Measurements from ENCODE around the gene TAMALIN.
A peak's percentile ranks its signal among the peaks of the same experiment; 100 is the strongest.

Gene TAMALIN

DNA sequence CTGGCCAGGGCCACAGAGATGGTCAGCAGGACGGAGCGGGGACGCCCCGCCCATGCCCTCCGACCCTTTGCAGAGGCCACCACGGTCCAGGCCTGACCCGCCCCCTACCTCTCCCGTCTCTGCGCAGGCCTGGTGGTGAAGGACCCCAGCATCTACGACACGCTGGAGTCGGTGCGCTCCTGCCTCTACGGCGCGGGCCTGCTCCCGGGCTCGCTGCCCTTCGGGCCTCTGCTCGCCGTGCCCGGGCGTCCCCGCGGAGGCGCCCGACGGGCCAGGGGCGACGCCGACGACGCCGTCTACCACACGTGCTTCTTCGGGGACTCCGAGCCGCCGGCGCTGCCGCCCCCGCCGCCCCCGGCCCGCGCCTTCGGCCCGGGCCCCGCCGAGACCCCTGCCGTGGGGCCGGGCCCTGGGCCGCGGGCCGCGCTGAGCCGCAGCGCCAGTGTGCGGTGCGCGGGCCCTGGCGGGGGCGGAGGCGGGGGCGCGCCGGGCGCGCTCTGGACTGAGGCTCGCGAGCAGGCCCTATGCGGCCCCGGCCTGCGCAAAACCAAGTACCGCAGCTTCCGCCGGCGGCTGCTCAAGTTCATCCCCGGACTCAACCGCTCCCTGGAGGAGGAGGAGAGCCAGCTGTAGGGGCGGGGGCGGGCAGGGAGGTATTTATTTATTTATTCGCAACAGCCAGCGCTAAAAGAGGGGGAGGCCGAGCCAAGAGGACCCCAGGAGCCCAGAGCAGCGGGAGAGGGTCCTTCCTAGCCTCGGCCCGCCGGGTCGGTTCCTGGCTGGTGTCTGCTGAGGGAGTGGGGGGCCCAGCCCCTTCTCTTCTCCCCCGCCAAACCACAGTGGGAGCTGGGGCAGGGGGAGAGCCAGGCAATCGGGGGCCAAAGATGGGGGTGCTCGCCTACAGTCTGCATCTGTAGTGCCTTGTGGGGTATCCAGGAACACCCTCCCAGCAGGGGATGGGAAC is 8.1 kb downstream of the TAMALIN start:
- no peak for DNase-seq

DNA sequence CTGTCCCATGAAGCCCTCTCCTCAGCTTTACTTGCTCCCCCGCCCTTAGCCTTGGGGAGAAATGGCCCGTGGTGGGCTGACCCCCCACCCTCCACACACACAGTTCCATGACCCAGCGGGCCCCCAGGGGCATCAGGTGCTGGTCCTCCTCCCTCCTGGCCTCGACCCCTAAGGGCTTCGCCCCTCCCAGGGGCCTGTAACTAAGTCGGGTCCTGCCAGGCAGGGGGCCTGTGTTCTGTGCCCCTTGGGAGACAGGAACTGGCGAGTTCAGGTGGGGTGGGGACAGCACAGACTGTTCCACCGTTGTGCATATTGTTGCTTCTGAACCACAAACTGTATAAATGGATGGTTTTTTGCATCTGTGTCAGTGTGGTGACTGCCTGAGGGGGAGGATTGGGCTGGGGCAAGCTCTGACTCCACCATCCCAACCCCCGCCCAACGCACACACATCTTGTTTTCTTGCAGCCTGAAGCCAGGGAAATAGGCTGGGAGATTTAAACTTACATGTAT is 8.8 kb downstream of the TAMALIN start:
- no peak for DNase-seq

DNA sequence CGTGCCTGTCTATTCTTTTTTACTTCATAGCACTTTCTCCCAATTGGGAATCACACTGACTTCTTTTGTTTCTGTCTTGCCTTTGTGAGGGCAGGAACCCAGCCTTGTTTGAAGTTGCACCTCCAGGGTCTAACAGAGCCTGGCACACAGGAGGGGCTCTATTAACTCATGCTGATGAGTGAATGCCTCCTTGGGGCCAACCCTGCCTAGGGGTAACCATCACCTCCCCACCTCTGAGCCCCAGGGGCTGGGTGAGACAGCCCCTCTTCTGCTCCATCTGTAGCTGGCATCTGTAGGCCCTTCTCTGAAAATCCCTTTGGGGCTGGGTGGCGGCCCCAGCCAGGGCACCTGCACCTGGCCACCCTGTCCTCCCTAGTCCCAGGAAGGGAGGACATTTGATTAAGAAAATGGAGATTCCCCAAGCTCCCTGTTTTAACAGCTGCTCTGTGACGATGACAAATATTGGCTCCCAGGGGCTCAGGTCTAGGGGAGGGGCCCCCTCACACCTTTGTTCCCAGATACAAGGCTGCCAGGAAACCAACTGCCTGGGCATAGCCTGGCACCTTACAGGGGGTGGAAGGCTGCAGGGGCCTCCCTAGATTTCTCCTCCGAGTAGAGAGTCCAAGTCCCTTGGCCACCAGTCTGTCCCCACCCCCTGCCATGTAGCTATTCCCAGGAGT is 11.8 kb downstream of the TAMALIN start:
- DNase-seq: no peak

DNA sequence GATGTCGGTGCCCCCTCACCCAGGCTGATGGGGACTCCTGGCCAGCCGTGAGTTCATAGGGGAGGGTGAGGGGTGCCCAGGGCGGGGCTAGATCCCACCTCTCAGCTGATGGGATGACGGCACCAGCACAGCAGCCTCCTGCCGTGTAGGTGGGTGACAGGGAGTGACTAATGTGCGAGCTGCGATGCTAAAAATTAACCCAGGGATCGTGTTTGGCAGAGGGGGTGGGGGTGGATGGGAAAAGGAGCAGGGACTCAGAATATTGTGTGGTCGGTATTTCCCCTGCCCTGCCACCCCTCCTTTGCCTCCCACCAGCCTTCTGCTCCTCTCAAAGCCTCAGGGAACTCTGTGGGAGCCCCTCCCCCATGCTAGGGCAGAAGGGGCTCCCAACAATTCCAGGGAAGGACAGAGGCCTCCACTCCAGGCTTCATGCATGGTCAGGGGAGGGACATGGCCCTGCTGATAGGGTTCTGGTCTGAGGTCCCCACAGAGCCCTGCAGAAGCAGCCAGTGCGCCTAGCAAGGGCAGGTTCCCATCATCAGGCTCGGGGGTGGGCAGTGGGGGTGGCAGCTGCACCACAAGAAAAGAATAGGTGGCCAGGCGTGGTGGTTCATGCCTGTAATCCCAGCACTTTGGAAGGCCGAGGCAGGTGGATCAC is 12.5 kb downstream of the TAMALIN start:
- DNase-seq: no peak

DNA sequence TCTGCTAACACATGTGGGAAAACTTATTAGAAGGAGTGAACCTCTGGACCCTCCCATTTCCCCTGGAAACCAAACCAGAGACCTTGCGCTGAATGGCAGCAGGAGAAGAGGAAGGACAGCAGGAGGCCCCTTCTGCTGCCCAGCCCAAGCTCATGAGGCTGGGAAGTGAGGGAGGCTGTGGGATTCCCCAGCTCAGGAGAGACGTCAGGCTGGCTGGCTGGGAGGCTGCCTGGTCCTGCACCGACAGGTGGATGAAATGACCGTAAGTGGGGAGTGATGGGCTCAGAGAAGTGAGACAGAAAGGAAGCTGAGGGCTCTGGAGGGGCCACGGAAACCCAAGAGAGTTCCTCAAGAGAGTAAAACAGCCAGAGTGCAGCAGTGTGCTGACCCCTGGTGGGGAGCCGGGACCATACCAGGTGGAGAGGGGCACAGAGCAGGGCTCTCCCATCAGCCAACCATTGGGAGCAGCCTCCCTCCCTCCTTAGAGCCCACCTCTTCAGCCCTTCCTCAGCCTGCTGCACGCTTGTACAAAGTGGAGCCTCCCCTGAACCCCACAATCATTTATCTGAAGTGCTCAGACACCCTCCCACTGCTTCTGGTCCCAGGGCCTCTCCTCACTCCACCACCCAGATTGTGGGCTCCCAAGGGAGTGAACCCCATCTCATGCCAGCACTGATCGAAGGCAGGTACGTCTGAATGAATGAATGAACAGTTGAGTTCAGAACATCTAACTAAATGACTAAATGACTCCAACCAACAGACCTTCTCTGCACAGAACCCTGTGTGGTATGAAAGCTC is 14.0 kb downstream of the TAMALIN start:
- DNase-seq: no peak

DNA sequence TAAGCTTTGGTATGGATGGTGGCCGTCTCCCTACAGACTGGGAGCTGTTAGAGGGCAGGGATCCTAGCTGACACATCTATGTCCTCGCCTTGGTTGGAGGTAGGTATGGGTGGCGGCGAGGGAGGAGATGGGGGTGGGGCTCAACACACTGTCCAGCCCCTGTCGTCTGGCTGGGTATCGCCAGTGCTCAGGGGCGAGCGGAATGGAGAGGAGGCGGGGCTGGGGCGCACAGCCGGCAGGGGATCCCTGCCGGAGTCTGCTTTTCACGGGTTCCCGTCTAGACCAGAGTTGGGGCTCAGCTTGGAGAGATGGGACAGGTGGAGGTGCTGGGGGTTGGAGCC is 16.1 kb downstream of the TAMALIN start:
- peak; percentile 58 for DNase-seq

DNA sequence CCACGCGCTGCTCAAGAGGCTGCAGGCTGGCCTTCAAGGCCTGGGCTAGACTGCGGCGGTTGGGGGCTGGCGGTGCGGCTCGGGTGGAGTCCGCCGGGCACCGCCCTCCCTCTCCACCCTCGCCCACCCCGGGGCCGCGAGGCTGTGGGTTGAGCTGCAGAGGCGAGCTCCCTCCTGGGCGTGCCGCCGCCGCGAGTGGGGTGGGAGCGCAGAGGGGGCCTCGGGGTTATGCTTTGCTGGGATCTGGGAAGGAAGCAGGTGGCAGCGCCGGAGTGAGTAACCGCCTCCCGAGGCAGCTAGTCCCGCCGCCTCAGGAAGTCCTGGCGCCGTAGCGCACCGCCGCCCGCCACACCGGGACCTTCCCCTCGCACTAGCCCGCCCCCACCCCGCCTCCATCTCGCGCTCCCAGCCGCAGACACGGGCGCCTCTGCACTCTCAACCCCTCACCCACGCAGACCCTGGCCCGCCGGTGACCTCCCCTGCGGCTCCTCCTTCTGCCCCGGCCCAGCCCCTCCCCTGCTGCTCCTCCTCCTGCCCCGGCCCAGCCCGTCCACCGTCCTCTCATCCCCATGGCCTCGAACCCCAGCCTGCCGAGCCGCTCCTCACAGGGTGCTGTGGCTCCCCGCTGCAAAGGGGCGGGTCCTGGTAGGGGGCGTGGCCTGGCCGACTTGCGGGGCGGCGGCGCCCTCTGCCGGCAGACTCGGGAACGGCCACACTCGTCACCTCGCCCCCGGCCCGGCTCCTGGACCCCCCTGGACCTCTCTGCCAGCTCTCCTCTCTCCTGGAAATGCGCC is 16.6 kb downstream of the TAMALIN start:
- peak; percentile 36 for DNase-seq

DNA sequence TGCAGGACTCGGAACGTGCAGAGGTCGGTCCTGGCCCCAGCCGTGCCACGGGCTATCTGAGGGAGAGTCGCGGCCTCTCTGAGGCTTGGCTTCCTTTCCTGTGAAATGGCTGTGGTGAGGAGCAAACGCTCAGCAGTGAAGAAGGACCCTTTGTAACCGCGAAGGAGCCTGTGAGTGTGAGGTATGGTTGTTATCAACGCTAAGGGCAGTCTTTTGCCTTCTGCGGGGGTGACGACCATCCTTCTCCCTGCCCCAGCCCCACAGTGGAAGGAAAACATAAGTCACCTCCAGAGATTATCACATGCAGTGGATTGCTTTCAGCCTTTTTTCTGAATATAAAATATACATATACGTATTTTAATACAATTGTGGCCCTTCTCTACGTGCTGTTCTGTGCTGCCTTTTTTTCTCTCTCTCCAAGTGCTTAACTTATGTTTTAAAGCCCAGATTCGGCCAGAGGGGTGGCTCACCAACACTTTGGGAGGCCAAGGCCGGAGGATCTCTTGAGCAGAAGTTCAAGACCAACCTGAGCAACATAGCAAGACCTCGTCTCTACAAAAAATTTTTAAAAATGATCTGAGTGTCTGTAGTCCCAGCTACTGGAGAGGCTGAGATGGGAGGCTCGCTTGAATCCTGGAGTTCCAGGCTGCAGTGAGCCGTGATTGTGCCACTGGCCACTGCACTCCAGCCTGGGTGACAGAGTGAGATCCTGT is 17.4 kb downstream of the TAMALIN start:
- no peak for DNase-seq

DNA sequence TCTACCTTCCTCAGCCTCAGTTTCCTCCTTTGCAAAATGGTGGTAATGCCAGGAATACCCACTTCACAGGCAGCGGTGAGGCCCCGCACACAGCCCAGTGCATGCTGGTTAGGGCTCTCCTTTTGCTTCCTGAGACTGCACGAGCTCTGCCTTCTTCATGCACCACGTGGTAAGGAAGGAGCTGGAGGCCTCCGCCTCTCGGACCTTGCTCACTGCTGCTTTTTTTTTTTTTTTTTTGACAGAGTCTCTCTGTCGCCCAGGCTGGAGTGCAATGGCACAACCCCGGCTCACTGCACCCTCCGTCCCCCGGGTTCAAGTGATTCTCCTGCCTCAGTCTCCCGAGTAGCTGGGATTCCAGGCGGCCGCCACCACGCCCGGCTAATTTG is 18.1 kb downstream of the TAMALIN start:
- DNase-seq: no peak

DNA sequence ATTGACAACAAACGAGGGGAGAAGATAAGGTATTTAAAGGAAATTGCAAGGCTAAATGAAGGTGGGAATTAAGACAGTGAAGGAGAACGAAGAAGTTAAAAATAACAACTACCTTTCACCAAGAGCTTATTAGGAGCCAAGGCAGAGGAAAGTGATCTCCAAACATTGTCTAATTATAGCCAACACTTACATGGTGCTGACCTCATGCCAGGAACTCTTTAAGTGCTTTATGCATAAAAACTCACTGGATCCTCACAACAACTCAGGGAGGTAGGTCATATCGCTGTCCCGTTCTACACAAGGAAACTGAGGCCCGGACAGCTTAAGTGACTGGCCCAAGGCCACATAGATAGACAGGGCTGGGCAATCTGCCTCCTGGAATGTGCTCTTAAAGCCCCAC is 19.5 kb downstream of the TAMALIN start:
- DNase-seq: no peak

DNA sequence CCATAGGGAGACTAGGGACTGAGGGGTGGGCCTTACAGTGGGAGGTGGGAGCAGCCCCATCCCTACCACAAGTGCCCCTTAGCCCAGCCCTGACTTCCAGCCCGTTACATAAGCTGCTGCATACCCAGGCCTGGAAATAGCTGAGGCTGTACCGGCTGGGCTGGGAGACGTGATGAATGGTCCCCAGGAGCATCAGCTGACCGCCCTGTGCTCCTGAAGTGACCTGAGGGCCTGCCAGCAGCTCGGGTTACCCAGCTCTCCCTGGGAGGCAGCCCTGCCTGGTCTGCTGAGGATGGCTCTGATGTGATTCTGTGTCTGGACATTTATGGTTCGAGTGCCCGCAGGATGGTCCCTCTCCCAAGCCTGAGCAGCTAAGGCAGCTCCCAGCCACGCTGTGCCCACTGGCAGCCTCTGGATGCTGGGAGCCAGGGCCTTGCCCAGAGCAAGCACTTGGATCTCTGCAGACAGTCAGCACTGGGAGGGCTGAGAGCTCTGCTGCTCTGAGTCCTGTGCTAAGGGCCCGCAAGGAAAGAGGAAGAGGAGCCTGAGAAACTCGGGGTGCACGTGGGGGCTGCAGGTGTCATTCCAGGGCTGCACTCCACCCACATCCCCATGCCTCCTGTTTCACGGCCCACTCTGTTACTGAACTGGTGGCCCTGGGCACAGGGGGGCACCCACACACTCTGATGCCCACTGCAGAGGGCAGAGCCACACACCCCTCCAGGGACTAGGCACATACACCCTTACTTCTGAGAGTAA is 20.5 kb downstream of the TAMALIN start:
- DNase-seq: no peak

DNA sequence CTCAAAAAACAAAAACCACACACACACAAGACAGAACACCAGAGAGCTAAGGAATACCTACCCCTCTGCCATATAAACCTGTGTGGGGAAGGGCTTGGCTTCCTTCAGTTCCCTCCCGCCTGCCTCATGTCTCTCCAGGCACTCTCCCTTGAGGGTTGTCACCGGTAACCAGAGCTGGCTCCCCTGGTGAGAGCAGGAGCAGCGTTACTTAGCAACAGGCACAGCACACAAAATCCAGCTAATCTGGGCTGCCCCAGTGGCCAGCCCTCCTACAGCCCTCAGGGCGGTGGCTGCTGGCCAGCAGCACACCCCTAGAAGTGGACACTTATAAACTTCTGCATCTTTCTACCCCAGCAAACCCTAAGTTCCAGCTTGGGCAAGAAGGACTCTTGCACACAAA is 22.9 kb downstream of the TAMALIN start:
- peak; percentile 66 for DNase-seq

DNA sequence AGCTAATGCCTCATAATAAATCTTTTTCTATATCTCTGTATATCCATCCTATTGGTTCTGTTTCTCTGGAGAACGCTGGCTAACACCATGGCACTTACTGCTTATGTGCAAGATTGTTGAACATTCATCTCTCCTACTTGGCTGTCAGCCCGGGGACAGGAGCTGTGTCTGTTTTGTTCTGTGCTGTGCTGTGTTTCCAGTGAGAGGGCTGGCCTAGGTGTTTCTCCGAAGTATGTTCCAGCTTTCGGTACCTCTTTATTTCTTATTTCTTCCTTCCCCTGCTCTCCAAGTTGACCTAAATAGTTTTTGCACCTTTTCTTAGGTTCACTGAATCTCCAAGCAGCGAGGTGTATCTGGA is 25.7 kb downstream of the TAMALIN start:
- no peak for DNase-seq

DNA sequence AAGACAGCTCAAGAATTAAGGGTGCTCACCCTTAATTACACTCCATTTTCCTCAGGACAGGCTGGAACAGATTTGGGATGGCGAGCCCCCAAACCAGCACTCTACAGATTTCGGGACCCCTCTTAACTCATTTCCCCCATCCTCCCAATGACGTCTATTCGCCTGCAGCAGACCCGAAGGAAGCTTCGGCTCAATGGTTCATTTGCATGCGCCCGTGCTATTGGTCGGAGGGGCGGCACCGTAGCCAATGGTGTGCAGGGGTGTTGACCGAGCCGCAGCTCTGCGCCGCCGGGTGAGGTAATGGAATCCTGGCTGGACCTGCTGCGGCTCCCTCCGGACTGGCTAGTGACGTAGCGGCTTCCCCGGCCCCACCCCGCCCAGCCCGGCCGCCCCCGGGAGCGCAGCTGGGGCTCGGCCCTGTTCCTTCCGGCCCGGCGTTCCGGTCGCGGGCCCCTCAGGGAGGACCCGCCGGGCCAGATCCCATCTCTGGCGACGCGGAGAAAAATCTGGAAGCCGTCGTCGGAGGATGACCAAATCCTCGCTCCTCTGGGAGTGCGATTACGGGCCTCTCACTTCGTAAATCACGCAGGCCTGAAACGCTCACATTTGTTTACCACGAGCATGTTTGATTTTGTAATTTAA is 26.2 kb downstream of the TAMALIN start:
- peak; percentile 96 for DNase-seq

DNA sequence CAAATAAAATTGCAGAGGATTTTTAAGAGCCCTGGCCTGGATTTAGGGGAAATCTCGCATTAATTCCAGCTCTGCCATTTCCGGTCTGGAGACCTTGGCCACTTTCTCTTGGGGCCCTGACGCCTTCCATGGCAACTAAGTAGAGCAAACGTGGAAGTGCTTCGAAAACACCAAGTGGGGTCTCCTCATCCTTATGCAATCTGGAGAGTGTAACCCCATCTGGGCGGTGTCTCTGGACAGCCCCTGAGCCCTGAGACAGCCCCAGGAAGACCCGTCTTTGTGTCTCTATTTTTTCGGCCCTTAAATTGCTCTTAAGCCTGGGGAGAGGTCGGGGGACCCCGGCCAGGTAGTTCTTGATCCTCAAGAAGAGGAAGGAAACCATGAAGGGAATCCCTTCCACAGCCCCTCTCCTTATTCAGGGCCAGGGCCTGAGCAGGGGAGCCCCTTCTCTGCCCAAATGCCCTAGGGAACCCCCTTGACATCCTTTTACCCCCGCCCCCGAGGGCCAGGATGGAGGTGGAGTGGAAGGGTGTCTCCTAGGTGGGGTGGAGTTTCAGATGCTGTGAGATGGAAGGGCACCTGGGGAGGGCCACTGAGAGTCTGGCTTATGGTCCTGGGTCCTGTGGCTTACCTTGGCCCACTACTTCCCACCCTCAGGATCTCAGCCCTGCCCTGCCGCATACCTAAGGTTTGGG is 26.8 kb downstream of the TAMALIN start:
- no peak for DNase-seq

DNA sequence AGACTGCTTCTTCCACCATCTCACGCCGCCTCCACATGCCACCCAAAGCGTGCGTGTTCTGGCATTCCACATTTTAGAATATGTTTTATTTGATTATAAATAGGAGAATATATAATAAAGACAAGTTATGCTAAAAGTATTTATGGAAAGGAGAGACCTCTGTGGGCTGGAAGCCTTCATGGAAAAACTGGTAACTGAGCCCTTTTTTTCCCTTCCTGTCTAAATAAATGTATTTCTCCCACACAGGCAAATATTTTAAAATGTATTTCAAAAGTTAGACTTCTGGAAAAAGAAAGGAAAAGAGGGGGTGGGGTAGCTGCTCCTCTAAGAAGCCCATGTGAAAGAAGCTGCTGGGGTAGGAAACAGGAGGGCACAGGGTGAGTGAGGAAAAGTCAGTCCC is 28.4 kb downstream of the TAMALIN start:
- no peak for DNase-seq

DNA sequence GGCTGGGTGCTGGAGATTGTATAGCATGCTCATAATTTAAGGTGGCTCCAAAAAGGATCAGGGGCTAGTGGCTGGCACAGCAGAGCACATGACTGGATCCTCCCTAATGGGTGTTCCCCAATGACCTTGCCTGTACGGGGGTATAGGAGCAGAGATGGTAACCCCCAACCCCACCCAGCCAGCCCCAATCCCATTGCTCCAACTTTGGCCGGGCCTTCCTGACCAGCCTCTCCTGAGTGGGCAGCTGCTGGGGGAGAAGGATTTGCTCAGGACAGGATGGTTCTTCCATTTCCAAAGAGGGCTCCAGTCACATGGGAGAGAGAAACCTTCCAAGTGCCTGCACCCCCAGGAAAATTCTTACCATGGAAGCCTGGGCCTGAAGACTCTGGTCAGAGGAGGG is 29.2 kb downstream of the TAMALIN start:
- DNase-seq: no peak

DNA sequence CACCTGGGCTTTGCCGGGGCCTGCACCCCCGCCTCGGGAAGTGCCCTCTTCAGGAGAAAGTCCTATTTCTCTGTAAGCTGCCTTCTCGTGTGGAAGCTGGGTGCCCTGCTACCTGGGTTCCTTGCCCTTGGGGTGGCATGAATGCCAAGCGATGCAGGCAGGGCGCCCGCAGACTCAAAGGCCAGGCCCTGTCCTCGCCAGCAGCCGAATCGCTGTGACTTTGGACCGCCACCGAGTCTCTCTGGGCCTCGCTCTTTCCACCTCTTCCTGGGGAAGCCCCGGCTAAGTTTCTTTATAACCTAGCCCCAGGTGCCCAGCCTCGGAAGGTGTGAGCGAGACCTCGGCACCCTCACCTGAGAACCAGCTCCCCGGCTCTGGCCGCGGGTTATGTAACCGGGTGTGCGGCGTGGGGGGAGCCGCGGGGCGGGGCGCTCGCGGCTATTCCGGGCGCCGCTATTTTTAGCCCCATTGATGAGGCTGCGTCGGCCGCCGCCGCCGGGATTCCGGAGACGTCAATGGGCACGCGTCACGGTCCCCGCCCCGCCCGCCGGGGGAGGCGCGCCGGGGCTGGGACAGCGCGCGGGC is 29.9 kb downstream of the TAMALIN start:
- DNase-seq: peak; percentile 69

DNA sequence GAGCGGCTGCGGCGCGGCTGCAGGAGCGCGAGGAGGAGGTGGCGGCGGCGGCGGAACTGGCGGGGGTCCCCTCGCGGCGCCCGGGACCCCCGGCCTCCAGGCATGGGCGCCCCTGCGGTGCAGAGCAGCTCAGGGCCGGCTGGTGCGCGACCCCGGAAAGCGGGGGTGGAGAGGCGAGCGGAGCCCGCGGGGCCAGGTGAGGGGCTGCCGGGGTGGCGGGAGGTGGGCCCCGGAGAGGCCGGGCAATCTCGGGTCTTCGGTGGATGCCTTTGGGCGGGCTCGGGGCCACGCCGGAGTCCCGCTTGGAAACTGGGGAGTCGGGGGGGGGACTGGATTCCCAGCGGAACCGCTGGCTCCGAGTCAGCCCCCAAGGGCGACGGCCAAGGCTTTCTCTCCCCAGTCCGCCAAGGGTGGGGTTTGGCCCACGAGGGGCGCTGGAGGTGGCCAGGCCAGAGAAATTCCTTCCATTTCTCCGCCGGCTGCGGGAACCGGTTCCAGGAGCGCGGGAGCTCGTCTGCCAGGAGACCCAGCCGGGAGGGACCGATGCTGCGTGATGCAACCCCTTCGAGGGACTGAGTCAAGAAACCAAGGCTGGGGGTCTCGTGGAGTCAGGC is 30.6 kb downstream of the TAMALIN start:
- no peak for DNase-seq
